Heart right ventricle (tissue), 16 donors: ENCODE measurements around the gene SCTR. TPM values are rescaled to one million over a fixed set of nuclear protein-coding genes. Genes with fewer than 3 reads are reported as not detected.

Experiments used
- ATAC-seq, 8 donors: fragments of 200-7000 bp; cut with Tn5 transposase; one replicate each; pipeline ENCODE4 v1.9.1; 2020; ENCODE audit warnings: mild to moderate bottlenecking in 8 of 8, moderate library complexity in 8 of 8, moderate number of reproducible peaks in 1 of 8
- DNase-seq, 2 donors: peaks; one replicate each; pipeline ENCODE4 v3.0.0-alpha.2; 2020
- H3K27ac ChIP-seq, 10 donors: fragments of 200-600 bp; sonication (generic) in 2 of 10; one replicate each; pipeline versions ENCODE4 v1.5.0 to v1.8.0; 2020 to 2022; ENCODE audit warnings: mild to moderate bottlenecking in 3 of 10
- H3K27me3 ChIP-seq, 7 donors: fragments of 200-600 bp; one replicate each; pipeline ENCODE4 v1.8.0; 2021 to 2022; ENCODE audit warnings: mild to moderate bottlenecking in 2 of 7
- H3K36me3 ChIP-seq, 9 donors: fragments of 200-600 bp; sonication (generic) in 1 of 9; one replicate each; pipeline versions ENCODE4 v1.5.0 to v1.8.0; 2020 to 2022; ENCODE audit warnings: mild to moderate bottlenecking in 2 of 9
- H3K4me1 ChIP-seq, 9 donors: fragments of 200-600 bp; sonication (generic) in 1 of 9; one replicate each; pipeline versions ENCODE4 v1.5.0 to v1.8.0; 2020 to 2022; ENCODE audit warnings: mild to moderate bottlenecking in 4 of 9
- H3K4me3 ChIP-seq, 10 donors: fragments of 200-600 bp; sonication (generic) in 2 of 10; one replicate each; pipeline versions ENCODE4 v1.5.0 to v1.8.0; 2020 to 2022; ENCODE audit warnings: mild to moderate bottlenecking in 7 of 10, moderate library complexity in 2 of 10
- H3K9me3 ChIP-seq, 11 donors: fragments of 200-600 bp in 10 of 11; sonication (generic) in 2 of 11; one replicate each; pipeline versions ENCODE4 v1.5.0 to v1.8.0; 2013 to 2022; ENCODE audit warnings: mild to moderate bottlenecking in 2 of 11, control low read depth in 1 of 11, moderate library complexity in 1 of 11
- CTCF ChIP-seq, 9 donors: fragments of 200-600 bp; sonication (generic) in 2 of 9; IDR thresholded peaks; one replicate each; pipeline versions ENCODE4 v1.5.0 to v1.8.0; 2021 to 2022; ENCODE audit warnings: antibody characterized with exemption in 9 of 9, mild to moderate bottlenecking in 5 of 9, moderate library complexity in 1 of 9
- WGBS, 2 donors: extraction: QIAGEN DNeasy Blood & Tissue Kit; methylation state at CpG; one replicate each; pipeline ENCODE4 v1.1.7; 2013; ENCODE audit warnings: inconsistent platforms in 1 of 2; 5-methylcytosine and 5-hydroxymethylcytosine counted together
- intact Hi-C, 10 donors: fragments of 100-400 bp; cut with DNase I; formaldehyde crosslinking; loops; one replicate each; pipeline versions ENCODE4 v1.11.1 to v1.14.2; 2022
- polyA plus RNA-seq, 2 donors: library from polyadenylated mRNA; stranded (reverse); fragments of 200-250 nt; gene quantifications; one replicate each; pipeline ENCODE4 v1.2.3, GENCODE V29; 2013
- total RNA-seq, 10 donors: library from RNA; stranded (reverse); fragmentation: NEBNext Ultra II Directional in 3 of 10; extraction: Animal tissue kit (Norgen Biotek cat#: 25700) in 3 of 10; gene quantifications; one replicate each; pipeline versions ENCODE4 v1.2.1 to v1.2.4, GENCODE V29; 2021 to 2023
- donor health status: Arrhythmogenic right ventricular cardiomyopathy.
- donor health status: ischemic (EF 13 %, LVEDD 7.1; RV severe dilation, severe dysfunction).
- donor health status: healthy with polysubstance abuse.
- donor health status: DM: no; HTN: yes; CAD: no.
- donor health status: DM: no; HTN: no; CAD: no.
- donor health status: ischemic (EF 25% LVEDD 6.9; RV normal size, moderate dysfunction).
- donor health status: ischemic (EF 25% LVEDD 5.7; RV mildly dilated, moderate dysfunction).
- donor health status: healthy.
- donor health status: DM: yes; HTN: yes; CAD: no.
- donor health status: Ischemic cardiomyopathy.
- donor health status: ischemic (EF 35%, LVEDD 5.7; RV mildly dilated, moderate dysfunction).
- donor health status: nonischemic (EF 11% LVEDD 7.7; RV severe dilation, severe dysfunction).
- donor health status: DM: yes; HTN: yes; CAD: no.
- donor health status: PGD.
- donor health status: ischemic (EF 29% LVEDD 5.4; RV normal size, mild dysfunction).
- donor health status: nonischemic (EF 23%, LVEDD 6.1; RV moderate dilation, normal function).

The SCTR gene
- total and polyA plus RNA-seq, 12 donors, result 0.10 to 1.4 (median 0.57) TPM; not detected in 2

GRCh38 chr2:119426801-119427395 is 97.4 kb downstream of the SCTR start:
- Histone ChIP-seq H3K9me3 (no peaks in the 10 kb centered on the region), H3K36me3 (no peaks in the 10 kb centered on the region), H3K4me3 (no peak overlapping the region), H3K27ac (no peak overlapping the region), H3K27me3 (peaks cover 0 to 21% (median 0%) of the 10 kb centered on the region in 7 donors), H3K4me1 (peaks cover 1 to 37% (median 12%) of the 10 kb centered on the region in 9 donors)
- ATAC-seq, result peak in 1 of 8 donors; percentile 19
- TF ChIP-seq CTCF (IDR thresholded peaks at IDR 0.05), result no peak
- DNase-seq, result no peak
- intact Hi-C loops, result no loop called here
- WGBS, 2 donors, result 78 to 80% methylated on average over 12 of the region's 12 CpGs

DNA sequence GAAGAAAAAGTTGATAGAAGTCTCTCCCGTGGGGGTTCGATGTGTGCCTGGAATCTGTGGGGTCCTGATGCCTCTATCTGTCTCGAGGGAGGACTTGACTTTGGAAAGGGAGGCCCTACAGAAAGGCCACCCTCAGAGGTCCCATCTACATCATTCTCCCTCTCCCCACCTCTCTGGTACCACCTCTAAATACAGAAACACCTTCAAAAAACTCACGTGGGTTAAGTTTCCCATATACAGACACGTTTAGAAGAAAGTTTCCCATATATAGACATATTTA is 97.9 kb downstream of the SCTR start:
- TF ChIP-seq CTCF (IDR thresholded peaks at IDR 0.05), result no peak
- Histone ChIP-seq H3K4me3 (no peak overlapping the region), H3K36me3 (no peaks in the 10 kb centered on the region), H3K9me3 (peaks cover 0 to 2% (median 0%) of the 10 kb centered on the region in 11 donors), H3K27me3 (peaks cover 0 to 15% (median 0%) of the 10 kb centered on the region in 7 donors), H3K4me1 (peaks cover 0 to 34% (median 8%) of the 10 kb centered on the region in 9 donors), H3K27ac (no peak overlapping the region)
- 50 to 59% methylated on average over 5 of the region's 5 CpGs for WGBS, 2 donors
- intact Hi-C loops, result no loop called here
- DNase-seq (no peak), ATAC-seq (no peak)

DNA sequence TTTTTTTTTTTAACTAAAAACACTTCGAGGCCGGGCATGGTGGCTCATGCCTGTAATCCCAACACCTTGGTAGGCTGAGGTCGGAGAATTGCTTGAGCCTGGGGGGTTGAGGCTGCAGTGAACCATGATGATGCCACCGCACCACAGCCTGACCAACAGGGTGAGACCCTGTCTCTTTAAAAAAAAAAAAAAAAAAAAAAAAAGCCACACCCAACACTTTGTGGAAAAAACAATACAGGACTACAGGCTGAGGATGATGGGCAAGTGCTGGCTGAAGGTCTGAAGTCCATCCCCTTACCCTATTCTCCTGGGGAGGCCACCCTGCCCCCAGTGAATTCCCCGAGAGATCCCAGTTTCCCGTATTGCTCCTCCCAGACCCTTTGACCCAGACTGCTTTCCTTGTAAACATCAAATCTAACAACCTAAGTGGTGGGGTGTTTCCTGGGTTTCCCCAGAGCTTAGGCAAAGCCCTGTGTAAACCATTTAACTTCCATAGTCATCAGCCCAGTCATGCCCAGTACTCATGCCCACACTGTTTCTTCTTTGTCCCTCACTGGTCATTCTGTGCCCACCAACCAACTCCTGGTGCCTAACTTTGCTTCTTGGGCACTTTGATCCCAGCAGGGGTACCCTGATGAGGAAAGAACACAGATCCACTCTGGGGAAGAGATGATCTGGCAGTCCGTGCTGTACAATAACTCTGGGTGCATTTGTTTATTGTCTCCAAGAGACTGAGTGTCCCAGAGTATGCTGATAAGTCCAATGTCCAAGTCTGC is 98.5 kb downstream of the SCTR start:
- intact Hi-C loops, result no loop called here
- TF ChIP-seq CTCF (IDR thresholded peaks at IDR 0.05), result no peak
- peaks cover 0 to 4% (median 0%) of the 10 kb centered on the region in 11 donors for H3K9me3 ChIP-seq
- WGBS, 2 donors, result 72 to 75% methylated on average over 7 of the region's 7 CpGs
- peaks cover 0 to 29% (median 8%) of the 10 kb centered on the region in 9 donors for H3K4me1 ChIP-seq
- H3K27me3 ChIP-seq, result peaks cover 0 to 10% (median 0%) of the 10 kb centered on the region in 7 donors
- ATAC-seq (peak in 1 of 8 donors; percentile 61), DNase-seq (no peak)
- no peak overlapping the region for H3K27ac ChIP-seq
- H3K36me3 ChIP-seq, result no peaks in the 10 kb centered on the region
- no peak overlapping the region for H3K4me3 ChIP-seq

DNA sequence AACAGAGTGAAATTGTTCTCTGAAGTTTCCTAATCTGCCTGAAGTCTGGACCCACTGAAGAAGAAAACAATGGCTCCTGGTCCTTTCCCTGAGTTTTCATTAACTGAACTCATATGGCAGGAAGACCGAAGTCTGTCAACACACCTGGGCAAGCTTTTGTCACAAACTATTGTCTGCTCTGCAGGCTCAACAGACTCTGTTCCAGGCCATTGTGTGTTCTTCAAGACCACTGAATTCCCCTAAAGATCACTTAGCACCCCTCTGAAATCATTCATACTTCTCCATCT is 99.2 kb downstream of the SCTR start:
- Histone ChIP-seq H3K9me3 (peaks cover 0 to 4% (median 0%) of the 10 kb centered on the region in 11 donors), H3K27ac (no peak overlapping the region), H3K27me3 (peaks cover 0 to 2% (median 0%) of the 10 kb centered on the region in 7 donors), H3K4me1 (peaks cover 0 to 24% (median 8%) of the 10 kb centered on the region in 9 donors), H3K36me3 (no peaks in the 10 kb centered on the region), H3K4me3 (no peak overlapping the region)
- 92 to 98% methylated on average over 1 of the region's 1 CpG for WGBS, 2 donors
- DNase-seq (no peak), ATAC-seq (no peak)
- no peak for TF ChIP-seq CTCF (IDR thresholded peaks at IDR 0.05)
- intact Hi-C loops, result no loop called here
